ENCODE data around the gene TOR3A.

TOR3A gene

DNA sequence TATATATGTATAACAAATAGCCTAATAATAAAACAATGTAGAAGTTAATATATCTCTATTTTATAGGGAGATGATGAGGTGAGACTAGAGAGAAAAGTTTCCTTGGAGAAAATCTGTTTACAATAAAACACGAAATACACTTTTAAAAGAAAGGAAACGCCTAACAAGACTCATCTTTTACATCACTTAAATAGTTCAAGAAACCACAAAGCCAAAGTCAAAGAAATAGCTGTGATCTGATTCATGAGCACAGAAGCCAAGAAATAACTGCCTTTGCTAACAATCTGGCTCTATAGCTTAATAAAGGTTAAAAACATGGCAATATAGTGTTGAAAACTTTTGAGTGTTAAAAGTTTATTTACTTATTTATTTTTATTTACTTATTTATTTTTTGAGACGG lies 61.5 kb downstream of the TOR3A start:
- TF ChIP-seq FOXP2 (optimal IDR thresholded peaks at IDR 0.05; ENCODE audit: borderline replicate concordance, extremely low read depth, extremely low read length, insufficient read depth): no peak
- TF ChIP-seq, protein P1, sequence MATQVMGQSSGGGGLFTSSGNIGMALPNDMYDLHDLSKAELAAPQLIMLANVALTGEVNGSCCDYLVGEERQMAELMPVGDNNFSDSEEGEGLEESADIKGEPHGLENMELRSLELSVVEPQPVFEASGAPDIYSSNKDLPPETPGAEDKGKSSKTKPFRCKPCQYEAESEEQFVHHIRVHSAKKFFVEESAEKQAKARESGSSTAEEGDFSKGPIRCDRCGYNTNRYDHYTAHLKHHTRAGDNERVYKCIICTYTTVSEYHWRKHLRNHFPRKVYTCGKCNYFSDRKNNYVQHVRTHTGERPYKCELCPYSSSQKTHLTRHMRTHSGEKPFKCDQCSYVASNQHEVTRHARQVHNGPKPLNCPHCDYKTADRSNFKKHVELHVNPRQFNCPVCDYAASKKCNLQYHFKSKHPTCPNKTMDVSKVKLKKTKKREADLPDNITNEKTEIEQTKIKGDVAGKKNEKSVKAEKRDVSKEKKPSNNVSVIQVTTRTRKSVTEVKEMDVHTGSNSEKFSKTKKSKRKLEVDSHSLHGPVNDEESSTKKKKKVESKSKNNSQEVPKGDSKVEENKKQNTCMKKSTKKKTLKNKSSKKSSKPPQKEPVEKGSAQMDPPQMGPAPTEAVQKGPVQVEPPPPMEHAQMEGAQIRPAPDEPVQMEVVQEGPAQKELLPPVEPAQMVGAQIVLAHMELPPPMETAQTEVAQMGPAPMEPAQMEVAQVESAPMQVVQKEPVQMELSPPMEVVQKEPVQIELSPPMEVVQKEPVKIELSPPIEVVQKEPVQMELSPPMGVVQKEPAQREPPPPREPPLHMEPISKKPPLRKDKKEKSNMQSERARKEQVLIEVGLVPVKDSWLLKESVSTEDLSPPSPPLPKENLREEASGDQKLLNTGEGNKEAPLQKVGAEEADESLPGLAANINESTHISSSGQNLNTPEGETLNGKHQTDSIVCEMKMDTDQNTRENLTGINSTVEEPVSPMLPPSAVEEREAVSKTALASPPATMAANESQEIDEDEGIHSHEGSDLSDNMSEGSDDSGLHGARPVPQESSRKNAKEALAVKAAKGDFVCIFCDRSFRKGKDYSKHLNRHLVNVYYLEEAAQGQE (IDR thresholded peaks at IDR 0.05; ENCODE audit: insufficient read depth in 1 of 2, low read depth in 2 of 2, low read length in 2 of 2): no peak
- no peak for TF ChIP-seq POLR2AphosphoS5 (IDR thresholded peaks at IDR 0.05; ENCODE audit: low read depth, low read length)
- TF ChIP-seq TAF1 (IDR thresholded peaks at IDR 0.05; ENCODE audit: borderline replicate concordance, insufficient read depth, low read length): no peak
- TF ChIP-seq SIN3A (IDR thresholded peaks at IDR 0.05; ENCODE audit: borderline replicate concordance, insufficient read depth, low read length): no peak

DNA sequence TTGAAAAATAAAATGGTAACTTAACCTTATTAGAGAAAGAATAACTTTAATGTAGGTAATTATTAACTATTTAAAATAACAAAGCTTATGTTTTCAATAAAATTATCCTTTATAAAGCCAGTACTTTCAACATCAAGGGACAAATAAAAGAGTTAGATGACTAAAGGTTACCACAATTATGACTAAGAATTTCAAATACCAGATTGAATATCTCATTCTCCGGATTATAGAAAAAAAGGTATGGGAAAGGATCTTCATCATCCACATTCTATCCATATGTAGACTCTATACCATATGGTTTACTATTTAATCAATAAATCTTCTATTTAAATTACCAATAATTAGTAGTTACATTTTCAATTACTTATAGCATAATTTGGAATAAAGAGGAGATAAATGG lies 62.8 kb downstream of the TOR3A start:
- TF ChIP-seq POLR2AphosphoS5 (IDR thresholded peaks at IDR 0.05; ENCODE audit: low read depth, low read length) (no peak), FOXP2 (optimal IDR thresholded peaks at IDR 0.05; ENCODE audit: borderline replicate concordance, extremely low read depth, extremely low read length, insufficient read depth) (no peak), SIN3A (IDR thresholded peaks at IDR 0.05; ENCODE audit: borderline replicate concordance, insufficient read depth, low read length) (no peak), TAF1 (IDR thresholded peaks at IDR 0.05; ENCODE audit: borderline replicate concordance, insufficient read depth, low read length) (no peak)
- TF ChIP-seq, protein P1 (IDR thresholded peaks at IDR 0.05; ENCODE audit: insufficient read depth in 1 of 2, low read depth in 2 of 2, low read length in 2 of 2): no peak

DNA sequence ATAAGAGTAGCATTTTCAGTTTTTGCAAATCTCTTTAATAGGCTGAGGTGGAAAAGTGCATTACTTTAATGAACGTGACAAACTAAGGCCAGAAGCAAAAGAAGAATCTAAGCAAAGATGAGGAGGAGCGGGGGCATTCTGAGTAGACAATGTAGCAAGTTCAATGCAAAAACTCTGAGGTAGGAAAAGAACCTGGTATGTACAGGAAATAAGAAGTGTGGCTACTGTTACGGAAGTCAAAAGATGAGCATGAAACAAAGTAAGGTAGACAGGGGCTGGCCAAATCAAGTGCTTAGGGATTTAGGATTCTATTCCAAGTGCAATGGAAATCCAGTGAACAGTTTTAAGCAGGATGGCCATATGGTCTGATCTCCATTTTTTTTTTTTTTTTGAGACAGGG lies 63.7 kb downstream of the TOR3A start:
- TF ChIP-seq, protein P1 (IDR thresholded peaks at IDR 0.05; ENCODE audit: insufficient read depth in 1 of 2, low read depth in 2 of 2, low read length in 2 of 2): no peak
- no peak for TF ChIP-seq POLR2AphosphoS5 (IDR thresholded peaks at IDR 0.05; ENCODE audit: low read depth, low read length)
- TF ChIP-seq TAF1 (IDR thresholded peaks at IDR 0.05; ENCODE audit: borderline replicate concordance, insufficient read depth, low read length): no peak

All from PFSK-1 (cell line).